HT1080 (cell line): ENCODE measurements around the gene PSMC6. TPM values are rescaled to one million over a fixed set of nuclear protein-coding genes. Genes with fewer than 3 reads are reported as not detected.

Source experiments
- DNase-seq: peaks from one replicate; pipeline ENCODE4 v3.0.0-alpha.2; 2015; ENCODE audit warnings: low read depth
- polyA plus RNA-seq, 2 experiments: library from polyadenylated mRNA; depleted of rRNA; stranded (reverse); fragments of >200 nt; gene quantifications; 2 replicates each; pipeline ENCODE4 v1.2.3, GENCODE V29; 2015
- total RNA-seq: library from RNA; depleted of rRNA; stranded (reverse); fragments of >200 nt; shearing (Covaris generic); gene quantifications from 2 replicates; pipeline ENCODE4 v1.2.3, GENCODE V29; 2014; rRNA removed

The PSMC6 gene
- 142 and 153 TPM in 2 replicates for total RNA-seq
- polyA plus RNA-seq (2015; cell fraction: cytosol; rRNA removed): 99.8 and 112 TPM in 2 replicates
- polyA plus RNA-seq (2015; cell fraction: nucleus; rRNA removed): 172 and 179 TPM in 2 replicates

GRCh38 chr14:52706724-52707706 is at the start of gene PSMC6:
Gene PSMC6, plus strand, starts transcription at chr14:52707200. Its CDS starts 20 bp downstream, at chr14:52707220.
- DNase-seq: peak; percentile 83

- no peak for DNase-seq
Observed at GRCh38 chr14:52660325-52660724, 46.7 kb upstream of the PSMC6 start.

- DNase-seq: no peak
Observed at GRCh38 chr14:52660832-52661231, 46.2 kb upstream of the PSMC6 start.

GRCh38 chr14:52661314-52661713 is 45.7 kb upstream of the PSMC6 start:
- DNase-seq: no peak

- DNase-seq: no peak
Observed at GRCh38 chr14:52663850-52664249, 43.1 kb upstream of the PSMC6 start.

- no peak for DNase-seq
Observed at GRCh38 chr14:52678591-52678990, 28.4 kb upstream of the PSMC6 start.

- DNase-seq: no peak
Observed at GRCh38 chr14:52683985-52684520, 22.9 kb upstream of the PSMC6 start.

- DNase-seq: no peak
Observed at GRCh38 chr14:52686176-52686575, 20.8 kb upstream of the PSMC6 start.

GRCh38 chr14:52690983-52691760 is 15.8 kb upstream of the PSMC6 start:
- DNase-seq: no peak

GRCh38 chr14:52692248-52692962 is 14.6 kb upstream of the PSMC6 start:
- DNase-seq: no peak

- no peak for DNase-seq
Observed at GRCh38 chr14:52693036-52693435, 14.0 kb upstream of the PSMC6 start.

- DNase-seq: no peak
Observed at GRCh38 chr14:52693532-52693931, 13.5 kb upstream of the PSMC6 start.

GRCh38 chr14:52694761-52695480 is 12.1 kb upstream of the PSMC6 start:
- DNase-seq: peak; percentile 51

GRCh38 chr14:52695481-52696091 is 11.4 kb upstream of the PSMC6 start, which contains the start of gene ERO1A:
Gene ERO1A, minus strand, starts transcription at chr14:52695558. Its CDS starts 77 bp downstream, at chr14:52695481.
- peak; percentile 71 for DNase-seq

- DNase-seq: peak; percentile 20
Observed at GRCh38 chr14:52700701-52701172, 6.3 kb upstream of the PSMC6 start.

GRCh38 chr14:52701223-52701622 is 5.8 kb upstream of the PSMC6 start:
- no peak for DNase-seq

- peak; percentile 82 for DNase-seq
Observed at GRCh38 chr14:52703225-52703624, 3.8 kb upstream of the PSMC6 start.

- DNase-seq: no peak
Observed at GRCh38 chr14:52703664-52704063, 3.3 kb upstream of the PSMC6 start.

- peak; percentile 49 for DNase-seq
Observed at GRCh38 chr14:52706286-52706685, 714 bp upstream of the PSMC6 start.

GRCh38 chr14:52711666-52712065 is 4.7 kb downstream of the PSMC6 start:
- DNase-seq: no peak
